K562 (cell line): ENCODE data around the gene DNMT3A. TPM values are rescaled to one million over a fixed set of nuclear protein-coding genes. Genes with fewer than 3 reads are reported as not detected.

Source experiments
- ATAC-seq: fragments of 200-7000 bp; cut with Tn5 transposase; 3 replicates; pipeline ENCODE4 v1.9.1; 2020; ENCODE audit warnings: moderate library complexity
- BruUV-seq: library from RNA; stranded (reverse); fragments of 400-500 nt; replicated peaks from 2 replicates; lab custom pipeline; 2021; lab: Mats Ljungman, UMichigan
- CTCF ChIA-PET: fragments of 300-600 bp; formaldehyde crosslinking; extraction: SDS; loops from one replicate; lab custom pipeline; 2021; ENCODE audit warnings: low intra/inter-chr PET ratio; lab: Yijun Ruan, JAX
- POLR2A ChIA-PET: fragments of 300-600, 350-650 bp; sonication (Branson Sonifier 250); formaldehyde crosslinking; extraction: SDS; loops from one replicate; lab custom pipeline; 2021; ENCODE audit warnings: antibody characterized with exemption, inconsistent platforms; lab: Yijun Ruan, JAX
- DNase-seq, 4 experiments: peaks; one replicate each; pipeline versions ENCODE4 v3.0.0 to v3.0.0-alpha.2; 2011 to 2018; ENCODE audit warnings: low spot score in 3 of 4, mixed read lengths in 3 of 4; ENCODE audit errors: extremely low read depth in 1 of 4
- FAIRE-seq: peaks from 2 replicates; lab custom pipeline; 2011; peaks lifted over from hg19 to GRCh38; lab: Jason Lieb, UNC
- H2AFZ ChIP-seq: 2 replicates; pipeline ENCODE4 v1.6.0; 2011; ENCODE audit warnings: low read depth, low read length, control low read depth, inconsistent platforms
- H3K27ac ChIP-seq: fragments of 200-600 bp; 3 replicates; pipeline ENCODE4 v1.8.0; 2011; ENCODE audit warnings: low read depth, mild to moderate bottlenecking, control low read depth, inconsistent platforms, low read length, moderate library complexity, mixed read lengths; ENCODE audit errors: extremely low read depth
- H3K27me3 ChIP-seq, 2 experiments: fragments of 300-600 bp in 1 of 2; 2 replicates in 1 of 2; 3 replicates in 1 of 2; pipeline versions ENCODE4 v1.6.0 to v1.8.0; 2011; ENCODE audit warnings: inconsistent platforms in 2 of 2, low read length in 2 of 2, mild to moderate bottlenecking in 1 of 2, mixed read lengths in 1 of 2, moderate library complexity in 1 of 2; ENCODE audit not compliant: control insufficient read depth in 2 of 2, insufficient read depth in 2 of 2
- H3K36me3 ChIP-seq: fragments of 300-600 bp; 3 replicates; pipeline ENCODE4 v1.8.0; 2011; ENCODE audit warnings: mild to moderate bottlenecking, low read length, inconsistent platforms; ENCODE audit not compliant: control insufficient read depth, insufficient read depth
- H3K4me1 ChIP-seq, 2 experiments: fragments of 200-600 bp in 1 of 2; replicated peaks in 1 of 2; 2 replicates in 1 of 2; 3 replicates in 1 of 2; pipeline versions ENCODE4 v1.5.1 to v1.8.0; 2011; ENCODE audit warnings: inconsistent platforms in 2 of 2, low read length in 2 of 2, mild to moderate bottlenecking in 1 of 2, mixed read lengths in 1 of 2, moderate library complexity in 1 of 2; ENCODE audit not compliant: control insufficient read depth in 2 of 2, insufficient read depth in 2 of 2
- H3K4me2 ChIP-seq: 2 replicates; pipeline ENCODE4 v1.6.1; 2011; ENCODE audit warnings: low read length, control low read depth, inconsistent platforms, mixed read lengths; ENCODE audit not compliant: insufficient read depth
- H3K4me3 ChIP-seq: fragments of 200-600 bp; sonication (generic), shearing (Covaris generic); 2 replicates; pipeline ENCODE4 v1.5.1; 2016; ENCODE audit warnings: control low read depth, inconsistent platforms
- H3K79me2 ChIP-seq: fragments of 200-600 bp; 3 replicates; pipeline ENCODE4 v1.8.0; 2011; ENCODE audit warnings: low read length, inconsistent platforms; ENCODE audit not compliant: control insufficient read depth, insufficient read depth
- H3K9ac ChIP-seq, 2 experiments: 2 replicates each; pipeline versions ENCODE4 v1.6.0 to v1.6.1; 2011; ENCODE audit warnings: low read depth in 2 of 2, low read length in 2 of 2, control low read depth in 1 of 2, inconsistent platforms in 1 of 2, mild to moderate bottlenecking in 1 of 2, mixed read lengths in 1 of 2; ENCODE audit not compliant: insufficient read depth in 1 of 2
- H3K9me1 ChIP-seq: one replicate; pipeline ENCODE4 v1.6.0; 2011; ENCODE audit warnings: inconsistent platforms, mild to moderate bottlenecking, low read length, moderate library complexity; ENCODE audit not compliant: control insufficient read depth, insufficient read depth
- H3K9me3 ChIP-seq: replicated peaks from 2 replicates; pipeline ENCODE4 v1.5.1; 2011; ENCODE audit warnings: low read depth, low read length, inconsistent platforms; ENCODE audit not compliant: control insufficient read depth, insufficient read depth
- H4K20me1 ChIP-seq: replicated peaks from 2 replicates; pipeline ENCODE4 v1.6.1; 2011; ENCODE audit warnings: low read length, inconsistent platforms, mixed read lengths; ENCODE audit not compliant: control insufficient read depth, insufficient read depth
- ARID3B ChIP-seq: fragments of 250-450 bp; sonication (Bioruptor Pico); IDR thresholded peaks from 2 replicates; pipeline ENCODE4 v1.4.0; 2020; ENCODE audit warnings: borderline replicate concordance
- ETS2 ChIP-seq: IDR thresholded peaks from 2 replicates; pipeline ENCODE4 v1.6.1; 2016; ENCODE audit warnings: borderline replicate concordance, missing genetic modification characterization, mild to moderate bottlenecking, moderate library complexity, missing compliant biosample characterization; ENCODE audit not compliant: poor library complexity, severe bottlenecking
- GATAD2B ChIP-seq: fragments of 450-650 bp; IDR thresholded peaks from 2 replicates; pipeline ENCODE4 v1.6.1; 2017; ENCODE audit warnings: mild to moderate bottlenecking, borderline replicate concordance
- RBM15 ChIP-seq: fragments of 200-400 bp; formaldehyde crosslinking; IDR thresholded peaks from 2 replicates; pipeline ENCODE4 v1.6.1; 2018; ENCODE audit warnings: mild to moderate bottlenecking, low read length, moderate library complexity; ENCODE audit not compliant: insufficient read depth
- RNF219 ChIP-seq: fragments of 250-450 bp; sonication (Bioruptor Pico); IDR thresholded peaks from 2 replicates; pipeline ENCODE4 v1.5.0; 2022; ENCODE audit warnings: mild to moderate bottlenecking
- SOX6 ChIP-seq: fragments of 450-650 bp; IDR thresholded peaks from 2 replicates; pipeline ENCODE4 v1.6.1; 2014; ENCODE audit warnings: mild to moderate bottlenecking
- TAF1 ChIP-seq: IDR thresholded peaks from 2 replicates; pipeline ENCODE4 v1.6.1; 2011; ENCODE audit warnings: mild to moderate bottlenecking, low read length, moderate library complexity; ENCODE audit not compliant: insufficient read depth, control insufficient read depth, severe bottlenecking; ENCODE audit errors: extremely low read depth
- UBTF ChIP-seq, 2 experiments: IDR thresholded peaks; 2 replicates each; pipeline ENCODE4 v1.6.1; 2012; ENCODE audit warnings: improper control_type of control experiment in 2 of 2, low read depth in 2 of 2, low read length in 2 of 2, borderline replicate concordance in 1 of 2
- ZNF639 ChIP-seq, 2 experiments: fragments of 200-800 bp in 1 of 2; sonication (Bioruptor generic) in 1 of 2; sonication (generic) in 1 of 2; formaldehyde crosslinking in 1 of 2; IDR thresholded peaks in 1 of 2; conservative IDR thresholded peaks in 1 of 2; 2 replicates each; pipeline versions ENCODE4 v1.5.0 to v1.6.1; 2016 to 2020; ENCODE audit warnings: missing compliant biosample characterization in 1 of 2, missing genetic modification characterization in 1 of 2, missing genetic modification reagents in 1 of 2
- ZNF780A ChIP-seq: fragments of 250-450 bp; sonication (Bioruptor Pico); IDR thresholded peaks from 2 replicates; pipeline ENCODE4 v1.5.0; 2021; ENCODE audit warnings: mild to moderate bottlenecking
- WGBS: fragments of 100-300 bp; shearing (Covaris generic); methylation state at CpG from one replicate; pipeline ENCODE4 v1.1.6; 2016; ENCODE audit warnings: low coverage, mixed read lengths; ENCODE audit not compliant: insufficient coverage; ENCODE audit errors: missing lambda C conversion rate; 5-methylcytosine and 5-hydroxymethylcytosine counted together
- in situ Hi-C: fragments of 300-500 bp; cut with MboI; formaldehyde crosslinking; loops from 4 replicates; pipeline ENCODE4 v1.15.0; 2018; ENCODE audit warnings: inconsistent platforms, mixed read lengths
- intact Hi-C: fragments of 100-400 bp; cut with micrococcal nuclease; formaldehyde crosslinking; loops from 2 replicates; pipeline ENCODE4 v1.14.2; 2022
- polyA plus RNA-seq, 8 experiments: library from polyadenylated mRNA; depleted of rRNA in 4 of 8; stranded (reverse) in 5 of 8; unstranded in 3 of 8; fragments of >200 nt; fragmentation: Nextera tagmentation in 2 of 8; fragmentation: Illumina TruSeq in 1 of 8; extraction: Ambion mirVana in 2 of 8; extraction: Trizol in 1 of 8; gene quantifications; 2 replicates each; pipeline versions ENCODE4 v1.2.1 to v1.2.3, GENCODE V29; 2011 to 2014; ENCODE audit warnings: inconsistent platforms in 1 of 8, missing spikeins in 1 of 8
- total RNA-seq, 7 experiments: library from RNA; depleted of rRNA in 6 of 7; stranded (reverse); fragments of >200 nt in 6 of 7; fragmentation: Illumina TruSeq in 2 of 7; extraction: Trizol in 2 of 7; gene quantifications; 2 replicates each; pipeline versions ENCODE4 v1.2.1 to v1.2.3, GENCODE V29; 2011 to 2021; ENCODE audit warnings: low replicate concordance in 1 of 7

The DNMT3A gene
- total and polyA plus RNA-seq, 9 of the 15 experiments (the other 6 are each of a cell fraction or from before 2014, with no cell fraction given) = 3.0 to 16.0 (median 6.1) TPM

- TF ChIP-seq RNF219 (CRISPR knock-in tag) (no peak), GATAD2B (peak; percentile 15; the same call in 1 of the 2 replicates), UBTF (IDR thresholded peaks at IDR 0.05; ENCODE audit: borderline replicate concordance in 1 of 2, low read depth in 2 of 2, low read length in 2 of 2) (peak in 1 of 2 experiments; percentile 44; a peak in 1 of 4 replicates)
Measured at GRCh38 chr2:25341753-25342371, at the start of gene DNMT3A (continued).

GRCh38 chr2:25389161-25389560 is 47.4 kb upstream of the DNMT3A start:
- BruUV-seq = no TSS peak
- no peak for FAIRE-seq
- no peaks in the 10 kb centered on the region for H3K79me2 ChIP-seq
- no peak overlapping the region for H3K27ac ChIP-seq
- CTCF ChIA-PET = no interaction called here
- ATAC-seq = no peak
- H3K9me1 ChIP-seq = no peaks in the 10 kb centered on the region
- H3K4me3 ChIP-seq = no peak overlapping the region
- H3K4me2 ChIP-seq = no peak overlapping the region
- DNase-seq = no peak
- H4K20me1 ChIP-seq = no peaks in the 10 kb centered on the region; the same call in 1 of the 2 replicates
- H3K4me1 ChIP-seq = no peaks in the 10 kb centered on the region
- POLR2A ChIA-PET = no interaction called here
- H3K9me3 ChIP-seq = no peaks in the 10 kb centered on the region
- peaks cover 29 to 47% of the 10 kb centered on the region in 2 experiments for H3K27me3 ChIP-seq
- H2AFZ ChIP-seq = no peak overlapping the region
- no peaks in the 10 kb centered on the region for H3K36me3 ChIP-seq
- in situ Hi-C loops = no loop called here
- 12% methylated on average over 9 of the region's 9 CpGs for WGBS
- no peak overlapping the region for H3K9ac ChIP-seq
- intact Hi-C loops = no loop called here
- no peak for TF ChIP-seq ETS2 (tag)
- TF ChIP-seq ARID3B (CRISPR knock-in tag) = no peak
- TF ChIP-seq ZNF639 (CRISPR knock-in tag; conservative IDR thresholded peaks at IDR 0.05 in 1 of 2, IDR thresholded peaks at IDR 0.05 in 1 of 2) = no peak
- TF ChIP-seq ZNF780A (CRISPR knock-in tag) = no peak
- no peak for TF ChIP-seq RBM15
- TF ChIP-seq SOX6 = no peak
- TF ChIP-seq TAF1 = no peak
